Measurements from ENCODE around the gene ADTRP.

ADTRP gene

DNA sequence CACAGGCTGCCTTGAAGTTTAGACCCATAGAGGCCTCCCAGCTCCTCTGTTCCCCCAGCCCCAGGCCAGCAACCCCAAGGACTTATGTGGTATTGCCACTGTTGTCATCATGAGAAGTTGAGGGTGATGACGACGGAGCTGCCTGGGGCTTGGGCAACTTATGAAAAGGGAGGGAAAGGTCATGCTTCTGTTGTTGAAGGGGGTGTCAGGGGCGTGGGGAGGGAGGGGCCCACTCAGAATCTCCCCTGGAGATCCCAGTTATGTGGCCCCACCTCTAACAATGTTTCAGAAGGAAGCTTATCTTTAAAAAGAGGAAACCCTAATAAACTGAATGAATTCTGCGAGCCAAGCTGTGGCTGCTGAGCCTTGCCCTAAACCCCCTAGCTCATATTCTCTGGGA lies 4.2 kb downstream of the ADTRP start:
- no peak for DNase-seq (ENCODE audit: low read depth in 2 of 3, low spot score in 1 of 3)

DNA sequence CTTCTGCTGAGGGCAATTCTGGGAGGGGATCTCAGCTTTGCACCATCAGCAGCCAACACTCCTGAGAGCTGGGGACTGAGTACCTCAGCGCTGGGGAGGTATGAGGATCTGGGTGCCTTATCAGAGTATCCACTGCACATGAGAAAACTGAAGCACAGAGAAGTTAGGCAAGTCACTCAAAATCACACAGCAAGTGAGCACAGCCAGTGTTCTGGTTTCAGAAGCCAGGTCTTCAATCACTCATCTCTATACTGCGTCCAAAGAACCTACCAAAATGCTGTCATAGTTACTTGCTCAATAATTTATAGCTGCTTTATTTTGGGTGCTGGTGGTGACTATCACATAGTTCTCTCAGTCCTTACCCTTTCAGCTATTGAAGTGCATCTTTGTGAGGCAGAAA lies 5.0 kb downstream of the ADTRP start:
- no peak for DNase-seq (ENCODE audit: low read depth in 2 of 3, low spot score in 1 of 3)

DNA sequence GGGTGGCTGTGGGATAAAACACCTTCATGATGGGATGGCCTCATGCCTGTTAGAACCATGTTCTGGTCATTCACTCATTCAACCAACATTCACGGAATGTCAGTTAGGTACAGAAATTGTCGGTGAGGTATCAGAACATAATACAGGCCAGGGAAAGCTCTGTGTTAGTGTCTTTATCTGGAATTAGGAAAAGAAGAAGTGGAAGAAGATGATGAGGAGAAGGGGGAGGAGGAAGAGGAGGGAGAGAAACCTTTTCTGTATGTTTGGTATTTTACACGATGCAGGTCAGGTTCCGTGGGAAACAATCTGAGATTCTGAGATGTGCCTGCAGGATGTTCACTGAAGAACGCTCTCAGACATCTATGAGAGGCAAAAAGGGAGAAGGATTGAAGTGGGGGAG lies 5.6 kb downstream of the ADTRP start:
- no peak for DNase-seq (ENCODE audit: low read depth in 2 of 3, low spot score in 1 of 3)

DNA sequence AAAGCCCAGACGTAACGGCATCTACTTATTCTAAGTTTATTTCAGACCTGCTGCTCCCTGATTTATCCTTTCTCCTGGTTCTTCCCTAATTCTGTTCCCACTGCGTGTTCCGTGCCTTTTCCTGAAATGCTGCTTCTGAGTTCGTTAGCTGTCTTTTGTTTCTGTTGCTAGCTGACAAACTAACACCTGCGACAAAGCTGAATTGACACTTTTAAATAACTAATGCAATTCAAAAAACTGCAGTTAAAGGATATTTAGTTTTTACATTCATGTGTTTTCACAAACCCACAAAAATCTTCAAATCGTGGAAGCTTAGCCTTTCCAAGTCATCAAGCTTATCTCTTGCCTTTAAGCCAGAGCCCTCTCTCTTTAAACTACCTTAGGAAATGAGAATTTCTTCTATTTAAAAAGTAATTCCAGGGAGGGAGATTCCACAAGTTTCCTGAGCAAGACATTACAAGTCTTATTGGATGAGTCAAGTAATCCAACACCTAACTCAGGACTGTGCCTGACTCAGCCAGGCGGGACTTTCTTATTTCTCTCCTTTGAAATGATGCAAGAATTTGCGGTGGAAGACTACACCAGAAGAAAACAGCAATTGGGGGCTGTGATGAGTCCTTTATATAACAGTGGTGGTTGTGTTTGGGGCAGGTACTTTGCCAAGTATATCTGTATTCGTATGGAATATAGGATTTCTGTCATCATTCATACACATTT lies 6.3 kb downstream of the ADTRP start:
- DNase-seq (ENCODE audit: low read depth in 2 of 3, low spot score in 1 of 3), result no peak

DNA sequence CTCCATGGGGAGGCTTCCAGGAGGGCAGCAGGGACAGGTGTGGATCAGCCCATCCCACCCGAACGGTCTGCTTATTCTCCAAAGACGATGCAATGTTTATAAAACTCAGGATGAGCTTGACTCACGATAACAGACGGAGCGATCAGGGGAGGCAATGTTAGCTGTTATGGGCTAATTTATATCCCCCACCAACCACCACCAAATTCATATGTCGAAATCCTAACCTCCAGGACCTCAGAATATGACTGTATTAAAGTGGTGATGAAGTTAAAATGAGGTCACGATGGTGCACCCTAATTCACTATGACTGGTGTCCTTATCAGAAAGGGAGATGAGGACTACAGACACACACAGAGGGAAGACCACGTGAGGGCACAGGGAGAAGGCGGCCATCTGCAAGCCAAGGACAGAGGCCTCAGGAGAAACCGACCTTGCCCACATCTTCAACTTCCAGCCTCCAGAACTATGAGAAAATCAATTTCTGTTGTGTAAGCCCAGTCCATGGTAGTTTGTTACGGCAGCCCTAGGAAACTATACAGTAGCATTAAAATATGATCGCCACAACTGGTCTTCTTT lies 7.0 kb downstream of the ADTRP start:
- no peak for DNase-seq (ENCODE audit: low read depth in 2 of 3, low spot score in 1 of 3)

DNA sequence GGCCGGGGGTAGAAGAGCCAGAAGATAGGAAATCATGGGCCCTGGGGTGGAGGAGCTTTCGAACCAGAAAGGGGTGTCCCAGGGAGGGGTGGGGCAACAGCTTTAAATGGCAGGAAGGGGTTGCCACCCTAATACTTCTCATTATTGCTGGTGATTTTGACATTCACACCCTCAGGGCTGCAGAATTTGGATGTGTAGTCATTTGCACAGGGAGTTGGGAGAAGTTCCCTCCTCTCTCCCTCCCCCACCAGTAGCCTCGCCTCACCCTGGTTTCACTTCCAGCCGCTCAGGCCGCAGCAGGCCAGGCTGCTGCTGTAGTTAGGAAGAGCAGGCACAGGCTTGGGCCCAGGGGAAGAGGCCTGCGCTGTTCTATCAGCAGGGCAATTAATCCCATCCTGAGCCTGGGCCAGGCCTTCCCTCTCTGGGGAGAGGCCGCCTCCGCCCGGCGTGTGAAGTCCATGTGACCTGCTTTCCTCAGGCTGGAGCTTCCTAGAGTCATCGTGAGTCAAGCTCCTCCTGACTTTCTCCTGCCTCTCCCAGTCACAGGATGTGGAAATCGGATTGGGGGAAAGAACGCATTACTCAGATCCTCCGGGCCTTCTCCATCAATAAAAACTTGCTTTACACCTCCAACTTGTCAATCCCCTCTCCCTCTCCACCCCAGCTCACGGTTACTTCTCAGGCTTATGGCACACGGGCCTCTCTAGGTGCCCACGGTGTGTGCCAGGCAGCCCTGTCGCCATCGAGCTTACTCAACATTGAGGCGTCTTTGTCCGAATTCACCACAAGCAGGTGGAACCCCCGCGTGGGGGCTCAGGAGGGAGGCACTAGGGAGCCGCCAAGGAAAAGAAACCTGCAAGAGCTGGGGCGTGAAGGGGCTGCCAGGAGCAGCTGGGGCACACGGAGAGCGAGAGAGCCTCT lies 7.8 kb downstream of the ADTRP start:
- DNase-seq (ENCODE audit: low read depth in 2 of 3, low spot score in 1 of 3), result no peak

DNA sequence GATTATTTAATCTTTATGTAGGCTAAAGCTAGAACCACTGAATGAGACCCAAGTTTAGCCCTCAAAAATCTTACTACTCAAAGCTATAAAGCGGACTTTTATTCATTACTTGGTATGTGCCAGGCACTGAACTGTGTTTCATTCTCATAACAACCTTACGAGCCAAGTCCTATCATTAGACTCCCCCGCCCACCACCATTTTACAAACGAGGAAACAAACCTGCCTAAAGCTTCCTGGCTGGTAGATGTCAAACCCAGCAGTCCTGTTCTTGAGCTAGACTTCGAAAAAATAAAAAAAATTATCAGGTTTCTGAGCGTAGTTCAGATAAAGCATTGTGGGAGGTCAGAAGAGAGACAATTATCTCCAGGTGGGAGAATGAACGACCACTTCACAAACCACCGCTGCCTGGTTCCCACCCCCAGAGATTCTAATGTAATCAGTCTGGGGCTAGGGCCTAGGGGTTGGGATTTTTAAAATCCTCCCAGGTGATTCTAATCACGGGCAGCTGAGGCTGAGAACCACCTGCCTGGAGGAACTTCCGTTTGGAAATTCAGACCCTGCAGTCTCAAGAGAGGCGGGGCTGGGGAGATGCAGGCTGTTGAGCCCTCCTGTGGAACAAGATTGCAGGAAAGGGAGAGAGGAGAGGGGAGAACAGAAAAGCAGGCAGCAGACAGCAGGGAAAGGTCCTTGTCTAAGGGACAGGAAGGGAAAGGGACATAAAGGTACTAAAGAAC lies 8.6 kb downstream of the ADTRP start:
- no peak for DNase-seq (ENCODE audit: low read depth in 2 of 3, low spot score in 1 of 3)

DNA sequence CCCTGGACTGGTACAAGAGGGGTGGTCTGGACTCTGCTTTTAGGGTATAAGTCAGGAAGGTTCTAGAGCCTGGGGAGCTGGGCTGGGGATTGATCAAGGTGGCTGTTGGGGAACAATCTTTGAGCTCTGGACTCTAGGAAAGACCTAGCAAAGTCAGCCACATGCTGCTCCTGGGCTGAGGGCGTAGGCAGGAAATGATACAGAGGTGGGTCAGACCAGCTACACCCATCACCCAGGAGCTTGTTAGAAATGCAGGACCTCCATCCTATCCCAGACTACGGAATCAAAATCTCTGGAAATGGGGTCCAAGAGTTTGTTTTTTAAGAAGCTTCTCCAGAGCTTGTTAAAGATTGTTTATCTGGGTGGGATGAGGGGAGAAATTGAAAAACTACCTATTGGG lies 9.4 kb downstream of the ADTRP start:
- DNase-seq (ENCODE audit: low read depth in 2 of 3, low spot score in 1 of 3), result no peak

DNA sequence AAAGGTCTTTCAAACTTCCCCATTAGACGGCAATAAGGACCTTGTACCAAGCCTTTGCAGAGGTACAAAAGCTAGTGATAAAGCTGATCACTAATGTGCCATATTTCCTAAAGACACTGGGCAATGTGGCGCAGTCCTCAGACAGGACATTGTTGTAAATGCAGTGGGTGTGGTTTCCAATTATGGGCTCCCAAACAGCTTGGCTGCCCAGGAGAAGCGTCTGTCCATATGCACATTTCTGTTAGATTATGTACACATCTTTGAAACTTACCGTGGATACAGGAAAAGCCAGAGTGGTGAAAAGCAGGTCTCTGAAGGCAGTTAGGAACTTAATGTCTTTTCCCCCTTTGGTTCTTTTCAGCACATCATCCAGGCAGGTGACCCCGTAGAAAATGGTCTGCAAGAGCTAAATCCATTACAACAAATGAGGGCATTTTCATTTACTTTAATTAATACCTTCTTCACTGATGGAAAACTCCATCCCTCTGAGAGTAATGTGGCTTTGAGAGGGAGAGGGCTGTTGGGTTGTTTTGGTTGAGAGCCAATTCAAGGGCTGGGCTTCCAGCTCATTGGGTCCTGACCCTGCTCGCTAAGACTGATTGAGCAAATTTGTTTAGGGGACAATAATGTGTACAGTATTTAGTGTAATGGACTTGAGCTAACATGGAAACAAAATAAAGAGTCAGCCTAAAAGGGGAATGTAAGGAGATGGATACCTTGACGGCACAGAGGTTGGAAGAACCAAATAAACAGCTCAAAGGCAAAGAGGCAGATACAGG lies 10.4 kb downstream of the ADTRP start:
- DNase-seq (ENCODE audit: low read depth in 2 of 3, low spot score in 1 of 3), result no peak

DNA sequence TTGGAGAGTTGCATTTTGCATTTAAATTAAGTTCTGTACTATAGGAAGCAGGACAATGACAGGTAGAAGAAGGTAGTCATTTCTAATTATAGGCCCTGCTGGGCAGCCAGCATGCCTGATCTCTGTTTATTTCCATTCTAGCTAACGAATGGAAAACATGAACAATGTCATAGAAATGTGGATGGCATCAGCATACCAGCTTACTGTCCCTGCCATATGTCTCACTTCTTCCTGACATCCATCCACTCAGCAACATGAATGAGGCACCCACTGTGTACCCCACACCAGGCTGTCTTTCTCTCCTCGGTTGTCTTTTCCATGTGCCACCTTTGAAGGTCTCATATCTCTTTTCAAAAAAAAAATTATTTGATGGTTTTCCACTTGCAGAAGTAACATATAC lies 11.1 kb downstream of the ADTRP start:
- no peak for DNase-seq (ENCODE audit: low read depth in 2 of 3, low spot score in 1 of 3)

DNA sequence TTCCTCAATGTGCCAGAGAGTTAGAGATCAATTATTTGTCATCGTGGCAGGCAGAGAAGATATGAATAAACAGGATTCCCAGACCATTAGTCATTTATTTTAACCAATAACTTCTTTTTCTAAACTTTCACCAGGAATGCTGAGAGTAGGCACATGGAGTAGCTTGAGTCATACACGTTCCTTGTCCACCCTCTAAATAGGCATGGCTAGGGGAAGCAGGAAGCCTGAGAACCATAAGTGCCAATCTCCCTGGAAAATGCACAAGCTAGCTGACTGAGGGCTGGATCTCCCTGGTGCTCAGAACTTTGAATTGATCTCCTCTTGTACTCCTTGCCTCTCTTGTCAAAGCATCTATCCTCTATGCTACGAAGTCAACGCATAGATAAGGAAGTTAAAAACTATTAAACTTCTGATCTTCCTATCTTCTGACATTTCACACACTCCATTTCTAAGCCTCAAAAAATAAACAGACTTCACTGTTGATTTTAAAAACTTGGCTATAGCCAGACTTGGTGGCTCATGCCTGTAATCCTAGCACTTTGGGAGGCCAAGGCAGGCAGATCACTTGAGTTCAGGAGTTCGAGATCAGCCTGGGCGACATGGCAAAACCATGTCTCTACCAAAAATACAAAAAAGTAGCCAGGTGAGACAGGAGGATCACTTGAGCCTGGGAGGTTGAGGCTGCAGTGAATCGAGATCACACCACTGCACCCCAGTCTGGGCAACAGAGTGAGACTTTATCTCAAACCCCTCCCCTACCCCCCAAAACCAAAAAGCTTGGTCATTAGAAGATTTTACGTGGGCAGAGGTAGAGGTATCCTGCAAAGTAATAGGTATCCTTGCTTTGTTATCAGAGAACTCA lies 11.8 kb downstream of the ADTRP start:
- no peak for DNase-seq (ENCODE audit: low read depth in 2 of 3, low spot score in 1 of 3)

DNA sequence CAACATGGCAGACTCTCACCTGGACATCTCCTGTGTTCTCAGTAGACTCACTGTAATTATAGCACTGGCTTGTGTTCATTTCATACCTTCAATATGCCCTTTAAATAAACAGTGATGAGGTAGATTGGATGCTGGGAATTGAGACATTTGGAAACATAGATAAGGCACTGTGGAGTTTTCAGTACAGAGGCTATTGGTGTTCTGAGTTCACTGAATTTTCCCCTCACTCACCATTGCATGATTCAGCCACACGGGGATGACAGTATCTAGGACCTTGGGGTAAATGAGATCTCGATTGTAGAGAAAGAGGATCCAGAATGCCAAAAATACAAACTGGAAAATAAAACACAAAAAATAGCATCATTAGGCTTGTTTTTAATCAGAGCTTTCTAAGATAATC lies 12.6 kb downstream of the ADTRP start:
- DNase-seq (ENCODE audit: low read depth in 2 of 3, low spot score in 1 of 3), result no peak

DNA sequence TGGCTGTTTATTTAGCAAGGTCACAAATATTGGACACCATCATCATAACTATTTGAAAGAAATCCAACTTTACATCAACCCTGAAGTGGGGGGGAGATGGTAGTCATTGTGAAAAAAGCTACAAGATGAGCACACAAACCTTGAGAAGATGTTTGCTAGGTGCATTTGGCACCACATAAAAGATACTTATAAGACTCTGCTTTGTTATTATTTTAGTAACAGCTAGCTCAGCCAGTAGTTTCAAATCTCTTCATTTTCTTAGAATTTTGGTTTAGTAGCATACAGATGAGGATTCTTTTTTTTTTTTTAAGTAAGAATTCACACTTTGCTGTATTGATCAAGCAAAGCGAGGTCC lies 14.4 kb downstream of the ADTRP start:
- no peak for DNase-seq (ENCODE audit: low read depth in 2 of 3, low spot score in 1 of 3)

DNA sequence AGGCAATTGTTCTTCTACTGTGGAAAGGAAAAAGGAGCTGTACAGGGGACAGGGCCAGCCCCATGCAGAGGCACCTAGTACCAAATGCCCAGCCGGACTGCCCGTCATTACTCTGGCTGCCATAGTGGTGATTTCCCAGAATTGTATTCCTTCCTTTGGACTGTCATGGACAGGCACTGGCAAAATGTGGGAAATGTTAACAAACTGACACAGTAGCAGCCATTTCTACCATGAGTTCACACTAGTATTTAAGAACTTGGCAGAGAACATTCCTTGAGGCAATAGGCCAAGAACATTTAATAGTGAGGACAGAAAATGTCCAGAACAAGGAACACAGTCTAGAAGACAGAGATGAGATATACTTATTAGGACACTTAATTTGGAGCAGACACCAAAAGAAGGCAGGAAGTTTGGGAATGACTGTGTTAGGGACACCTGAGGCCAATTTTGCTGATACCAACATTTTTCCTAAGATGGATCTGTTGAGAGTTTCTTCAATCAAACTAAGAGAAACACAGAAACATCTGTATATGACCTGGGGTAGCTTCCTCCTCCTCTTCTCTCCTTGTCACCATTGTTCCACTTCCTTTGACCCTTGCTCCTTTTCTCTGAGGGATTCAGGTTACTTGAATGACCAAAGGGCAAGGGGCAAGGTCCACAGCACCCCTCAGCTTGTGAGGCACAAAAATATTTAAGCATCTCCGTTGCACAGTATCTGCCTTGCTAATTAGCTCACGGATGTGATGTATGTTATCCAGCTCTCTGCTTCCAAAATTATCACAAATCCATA lies 14.9 kb downstream of the ADTRP start:
- DNase-seq (ENCODE audit: low read depth in 2 of 3, low spot score in 1 of 3), result no peak

DNA sequence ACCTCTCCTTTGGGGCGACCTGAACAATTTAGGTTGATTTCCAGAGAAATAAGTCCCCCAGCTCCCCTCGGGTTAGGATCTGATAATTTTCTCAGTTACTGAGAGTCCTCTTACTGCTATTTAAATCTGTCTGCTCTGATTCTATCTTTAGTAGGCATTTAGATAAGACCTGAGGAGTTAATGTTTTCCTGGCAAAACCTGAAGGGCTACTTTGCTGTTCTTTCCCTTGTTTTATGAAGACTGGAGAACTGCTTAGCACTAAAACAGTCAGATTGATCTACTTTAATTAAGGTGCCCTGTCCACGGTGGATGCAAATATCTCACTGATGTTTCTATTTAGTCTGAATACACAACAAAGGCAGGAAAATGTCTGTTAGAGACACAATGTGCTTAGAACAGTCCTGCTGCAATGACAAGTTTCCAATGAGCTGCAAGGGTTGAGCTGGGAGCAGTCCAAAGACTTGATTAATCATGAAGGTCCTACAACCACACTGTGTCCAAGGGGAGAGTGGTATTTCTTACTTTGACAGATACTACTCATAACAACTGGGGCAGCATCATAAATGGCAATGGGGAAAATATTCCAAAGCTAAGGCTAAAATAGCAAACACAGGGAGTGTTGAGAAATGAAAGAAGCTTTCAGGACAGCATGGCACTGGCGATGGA lies 15.7 kb downstream of the ADTRP start:
- no peak for DNase-seq (ENCODE audit: low read depth in 2 of 3, low spot score in 1 of 3)

DNA sequence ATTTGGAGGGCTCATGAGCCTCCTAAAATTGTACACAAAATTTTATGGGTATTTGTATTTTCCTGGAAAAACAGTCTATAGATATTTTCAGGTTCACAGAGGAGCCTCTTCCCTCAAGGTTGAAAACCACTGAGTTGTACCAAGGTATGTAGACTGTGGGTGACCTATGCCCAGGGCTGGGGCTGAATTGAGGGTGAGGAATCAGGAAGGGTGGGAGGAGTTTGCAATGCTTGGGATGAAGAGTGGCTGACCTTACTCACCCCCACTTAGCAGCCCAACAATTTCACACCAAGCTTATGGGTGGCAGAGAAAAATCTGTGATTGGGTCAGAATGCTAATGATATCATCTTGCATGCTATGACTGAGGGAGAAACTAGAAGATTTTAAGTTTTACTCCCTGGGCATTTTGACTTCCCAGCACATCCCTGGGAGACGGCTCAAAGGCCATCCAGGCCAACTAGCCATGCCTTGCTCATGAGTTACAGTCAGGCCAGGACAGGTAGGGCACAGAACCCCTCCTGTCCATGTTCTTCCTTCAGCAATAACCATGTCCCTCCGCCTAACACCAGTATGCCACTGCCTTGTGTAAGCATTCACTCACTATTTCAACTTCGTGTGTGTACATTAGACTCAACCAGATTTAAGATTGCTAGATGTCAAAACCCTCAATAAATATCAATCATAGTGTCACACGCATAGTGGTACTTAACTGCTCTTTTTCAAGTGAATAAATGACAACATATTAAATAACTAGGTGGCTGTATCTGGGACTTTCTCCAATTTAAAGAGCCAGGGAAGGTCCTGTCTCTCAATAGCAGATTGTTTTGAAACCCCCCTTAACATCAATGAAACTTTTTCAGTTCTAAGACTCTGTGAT lies 16.6 kb downstream of the ADTRP start:
- no peak for DNase-seq (ENCODE audit: low read depth in 2 of 3, low spot score in 1 of 3)

DNA sequence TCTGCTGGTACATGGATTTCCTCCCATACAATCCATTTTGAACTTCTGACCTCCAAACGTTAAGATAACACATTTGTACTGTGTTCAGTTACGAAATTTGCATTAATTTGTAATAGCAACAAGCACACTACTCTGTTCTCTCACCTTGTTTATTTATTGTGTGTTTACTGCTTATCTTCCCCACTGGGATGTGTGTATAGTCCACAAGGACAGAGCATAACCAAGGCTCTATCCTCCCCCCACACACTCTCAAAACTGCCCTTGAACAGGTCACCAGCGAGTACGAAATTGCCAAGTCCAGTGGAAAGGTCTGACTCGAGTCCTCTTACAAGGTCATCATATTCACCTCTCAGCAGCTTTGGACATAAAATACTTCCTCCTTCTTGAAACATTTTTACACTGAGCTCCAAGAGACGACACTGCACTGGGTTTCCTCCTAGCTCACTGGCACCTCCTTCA lies 18.6 kb downstream of the ADTRP start:
- no peak for DNase-seq (ENCODE audit: low read depth in 2 of 3, low spot score in 1 of 3)

DNA sequence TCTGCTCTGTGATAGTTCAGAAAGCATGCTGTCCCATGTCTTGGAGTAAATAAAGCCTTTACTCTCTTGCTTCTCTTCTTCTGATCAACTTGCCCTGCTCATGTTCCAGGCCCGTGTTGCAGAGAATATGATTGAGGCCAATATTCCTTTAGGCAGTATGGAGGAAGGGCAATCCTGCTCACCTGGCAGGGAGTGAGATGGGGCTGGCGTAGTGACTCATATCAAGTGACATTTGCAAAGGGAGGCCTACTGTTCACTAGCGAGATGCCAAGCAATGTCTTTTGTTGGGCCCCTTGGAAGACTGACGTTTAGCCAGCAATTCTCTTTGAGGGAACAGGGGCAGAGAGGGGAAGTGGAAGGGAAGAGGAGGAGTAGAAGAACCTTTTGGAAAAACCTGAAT lies 19.7 kb downstream of the ADTRP start:
- DNase-seq (ENCODE audit: low read depth in 2 of 3, low spot score in 1 of 3), result no peak

All from stimulated activated CD4-positive, alpha-beta T cell treated with anti-CD3 and anti-CD28 coated beads, Interleukin-12 subunit alpha, Interleukin-12 subunit beta, amount 100 ng/mL, for 48 hours (primary cell).